Naive thymus-derived CD8-positive, alpha-beta T cell (primary cell): ENCODE measurements around the gene LRMDA. TPM values are rescaled to one million over a fixed set of nuclear protein-coding genes. Genes with fewer than 3 reads are reported as not detected.
A peak's percentile ranks its signal among the peaks of the same experiment; 100 is the strongest.

Source experiments
- ATAC-seq, 2 donors: fragments of 150-1000 bp; cut with Tn5 transposase in 1 of 2; sonication (Bioruptor Pico), chemical (Tn5 transposase) in 1 of 2; 1 replicate in 1 of 2; 2 replicates in 1 of 2; pipeline ENCODE4 v1.10.0; 2021; ENCODE audit warnings: mild to moderate bottlenecking in 2 of 2, moderate library complexity in 2 of 2
- POLR2A ChIA-PET: fragments of 350-600 bp; sonication (Branson Sonifier 250); formaldehyde crosslinking; loops from one replicate; lab custom pipeline; 2021; ENCODE audit warnings: antibody characterized with exemption; lab: Charles Lee
- DNase-seq, 10 donors: peaks; one replicate each; pipeline versions ENCODE4 v3.0.0 to v3.0.0-alpha.2; 2020 to 2022
- H3K27ac Mint-ChIP-seq, 10 donors: one replicate each; pipeline ENCODE4 v1.8.0; 2020 to 2022; ENCODE audit warnings: mild to moderate bottlenecking in 10 of 10, mixed read lengths in 10 of 10, moderate library complexity in 4 of 10, inconsistent platforms in 1 of 10
- H3K27me3 Mint-ChIP-seq, 5 donors: one replicate each; pipeline ENCODE4 v1.8.0; 2021 to 2022; ENCODE audit warnings: mixed read lengths in 5 of 5
- H3K36me3 Mint-ChIP-seq, 3 donors: one replicate each; pipeline ENCODE4 v1.8.0; 2020 to 2022; ENCODE audit warnings: mixed read lengths in 3 of 3, mild to moderate bottlenecking in 2 of 3, inconsistent platforms in 1 of 3
- H3K4me1 Mint-ChIP-seq, 4 donors: one replicate each; pipeline ENCODE4 v1.8.0; 2021 to 2022; ENCODE audit warnings: mixed read lengths in 4 of 4
- H3K4me3 Mint-ChIP-seq, 10 donors: one replicate each; pipeline ENCODE4 v1.8.0; 2020 to 2022; ENCODE audit warnings: mild to moderate bottlenecking in 10 of 10, mixed read lengths in 10 of 10, moderate library complexity in 6 of 10, inconsistent platforms in 1 of 10
- H3K9me3 Mint-ChIP-seq, 9 donors: one replicate each; pipeline ENCODE4 v1.8.0; 2020 to 2022; ENCODE audit warnings: mixed read lengths in 9 of 9, mild to moderate bottlenecking in 3 of 9, inconsistent platforms in 1 of 9, moderate library complexity in 1 of 9
- polyA plus RNA-seq, 3 donors: library from polyadenylated mRNA; unstranded; fragments of 300-500 nt; fragmentation: Illumina TruSeq; gene quantifications; one replicate each; pipeline ENCODE4 v1.2.3, GENCODE V29; 2021
- total RNA-seq, 8 experiments: library from RNA in 2 of 8; stranded (reverse) in 2 of 8; gene quantifications; one replicate each; pipeline ENCODE4 v1.2.3 and lab custom pipeline; 2021 to 2026

The LRMDA gene
- total and polyA plus RNA-seq, 5 experiments from 2014 or later, result not detected

DNA sequence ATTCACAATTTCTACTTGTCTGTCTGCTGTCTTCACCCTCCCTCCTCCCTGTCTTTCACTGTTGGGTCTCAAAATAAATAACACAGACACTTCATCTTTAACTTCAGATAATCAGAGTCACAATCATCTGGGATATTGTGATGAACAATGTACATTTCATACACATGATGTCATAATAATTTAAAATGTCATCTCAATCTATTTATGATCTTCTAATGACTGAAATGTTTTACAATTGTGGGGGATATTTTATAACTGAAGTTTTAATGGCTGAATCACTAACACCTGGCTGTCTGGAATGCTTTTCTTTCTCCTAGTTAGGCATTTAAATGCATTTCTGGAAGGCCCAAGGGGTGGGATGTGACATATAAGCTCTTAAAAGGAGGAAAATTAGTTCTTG is 859.8 kb downstream of the LRMDA start:
- POLR2A ChIA-PET, result no interaction called here
- no peaks in the 10 kb centered on the region for H3K4me1 Mint-ChIP-seq
- no peak for ATAC-seq
- no peak overlapping the region for H3K27ac Mint-ChIP-seq
- no peak overlapping the region for H3K4me3 Mint-ChIP-seq
- H3K27me3 Mint-ChIP-seq, result peaks cover 0 to 9% (median 0%) of the 10 kb centered on the region in 5 donors
- no peak for DNase-seq
- no peaks in the 10 kb centered on the region for H3K36me3 Mint-ChIP-seq
- H3K9me3 Mint-ChIP-seq, result peaks cover 0 to 4% (median 0%) of the 10 kb centered on the region in 9 donors

DNA sequence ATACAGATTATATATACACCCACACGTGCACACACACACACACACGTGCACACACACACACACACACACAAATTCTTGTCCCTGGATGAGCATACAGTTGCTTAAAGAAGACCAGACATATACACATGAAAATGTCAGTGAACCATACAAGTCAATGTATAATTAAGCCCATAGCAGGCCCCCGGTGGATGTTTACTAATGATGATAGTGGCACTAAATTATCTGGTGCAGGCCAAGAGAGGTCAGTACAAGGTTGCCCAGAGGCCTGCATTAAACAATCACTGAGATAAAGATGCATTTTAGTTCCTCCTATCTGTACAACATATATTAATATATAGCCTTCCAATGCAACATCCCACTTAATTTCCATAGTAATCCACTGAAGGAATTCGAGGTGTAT is 860.5 kb downstream of the LRMDA start:
- Mint-ChIP-seq H3K4me1 (no peaks in the 10 kb centered on the region), H3K36me3 (no peaks in the 10 kb centered on the region), H3K27me3 (peaks cover 0 to 9% (median 0%) of the 10 kb centered on the region in 5 donors), H3K9me3 (peaks cover 0 to 4% (median 0%) of the 10 kb centered on the region in 9 donors), H3K27ac (no peak overlapping the region), H3K4me3 (no peak overlapping the region)
- DNase-seq (no peak), ATAC-seq (no peak)
- POLR2A ChIA-PET, result no interaction called here

DNA sequence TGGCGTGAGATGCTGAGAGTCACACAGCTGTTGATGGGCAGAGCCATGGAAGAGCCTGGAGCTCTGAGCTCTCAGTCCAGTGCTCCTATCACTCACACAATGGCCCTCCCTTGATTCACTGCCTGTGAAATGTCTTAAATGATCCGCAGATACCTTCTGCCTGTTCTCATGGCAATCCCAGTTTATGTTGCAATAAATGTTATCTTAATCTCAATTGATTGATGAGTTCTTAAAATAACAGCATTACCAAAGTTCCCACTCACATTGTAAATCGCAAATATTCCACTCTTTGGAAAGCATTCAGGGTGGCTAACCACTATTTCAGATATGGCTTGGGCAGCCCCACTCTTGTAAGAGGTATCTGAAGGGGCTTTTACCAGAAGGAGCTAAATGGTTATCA is 865.5 kb downstream of the LRMDA start:
- H3K9me3 Mint-ChIP-seq, result peaks cover 0 to 4% (median 0%) of the 10 kb centered on the region in 9 donors
- ATAC-seq (no peak), DNase-seq (no peak)
- H3K27ac Mint-ChIP-seq, result no peak overlapping the region
- H3K4me1 Mint-ChIP-seq, result no peaks in the 10 kb centered on the region
- no peaks in the 10 kb centered on the region for H3K36me3 Mint-ChIP-seq
- peaks cover 0 to 9% (median 0%) of the 10 kb centered on the region in 5 donors for H3K27me3 Mint-ChIP-seq
- H3K4me3 Mint-ChIP-seq, result no peak overlapping the region
- POLR2A ChIA-PET, result no interaction called here

DNA sequence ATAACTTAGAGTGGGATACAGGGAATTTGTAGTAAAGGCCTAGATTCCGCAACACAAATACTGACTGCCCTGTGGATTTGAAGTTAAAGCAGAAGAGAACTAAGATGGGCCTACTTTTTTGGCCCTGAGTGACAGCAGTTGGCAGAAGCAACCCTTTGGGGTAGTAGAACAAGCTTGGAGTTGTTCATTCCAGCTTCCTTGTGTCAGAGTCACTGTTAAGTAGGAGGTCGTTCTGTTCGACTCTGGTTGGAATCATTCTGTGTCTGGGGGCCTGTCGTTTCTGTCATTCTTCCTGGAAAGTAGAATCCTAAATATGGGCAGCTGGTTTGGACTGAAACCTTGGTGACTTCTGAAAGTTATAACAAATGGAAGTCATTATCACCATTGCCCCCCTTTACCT is 865.9 kb downstream of the LRMDA start:
- Mint-ChIP-seq H3K4me3 (no peak overlapping the region), H3K9me3 (peaks cover 0 to 4% (median 0%) of the 10 kb centered on the region in 9 donors), H3K4me1 (no peaks in the 10 kb centered on the region), H3K27ac (no peak overlapping the region), H3K36me3 (no peaks in the 10 kb centered on the region), H3K27me3 (peaks cover 0 to 9% (median 0%) of the 10 kb centered on the region in 5 donors)
- POLR2A ChIA-PET, result no interaction called here
- DNase-seq (no peak), ATAC-seq (no peak)

DNA sequence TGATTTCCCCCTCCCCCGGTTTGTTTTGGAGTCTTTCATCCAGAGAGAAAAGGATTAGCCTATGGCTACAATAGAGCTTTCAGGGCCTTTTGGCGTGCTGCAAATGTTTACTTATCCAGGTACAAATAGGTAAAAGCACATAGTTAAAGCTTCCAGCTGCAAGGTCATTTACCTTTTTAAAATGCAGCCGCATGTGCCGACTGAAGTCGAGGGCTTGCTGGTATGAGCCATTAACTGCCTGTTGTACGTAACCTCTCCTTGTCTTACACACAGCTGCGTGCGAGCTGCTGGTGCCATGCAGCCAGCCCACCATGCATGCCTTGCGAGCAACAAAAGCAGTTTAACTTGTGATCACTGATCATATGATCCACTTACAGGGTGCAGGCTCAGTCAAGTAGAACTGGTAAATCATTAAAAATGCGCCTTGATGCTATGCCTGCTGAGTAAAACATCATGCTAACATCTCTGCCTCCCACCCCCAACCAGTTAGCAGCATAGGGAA is 866.4 kb downstream of the LRMDA start:
- ATAC-seq (no peak), DNase-seq (no peak)
- POLR2A ChIA-PET, result no interaction called here
- Mint-ChIP-seq H3K27ac (no peak overlapping the region), H3K4me1 (no peaks in the 10 kb centered on the region), H3K9me3 (peaks cover 0 to 4% (median 0%) of the 10 kb centered on the region in 9 donors), H3K27me3 (peaks cover 0 to 9% (median 0%) of the 10 kb centered on the region in 5 donors), H3K36me3 (no peaks in the 10 kb centered on the region), H3K4me3 (no peak overlapping the region)

DNA sequence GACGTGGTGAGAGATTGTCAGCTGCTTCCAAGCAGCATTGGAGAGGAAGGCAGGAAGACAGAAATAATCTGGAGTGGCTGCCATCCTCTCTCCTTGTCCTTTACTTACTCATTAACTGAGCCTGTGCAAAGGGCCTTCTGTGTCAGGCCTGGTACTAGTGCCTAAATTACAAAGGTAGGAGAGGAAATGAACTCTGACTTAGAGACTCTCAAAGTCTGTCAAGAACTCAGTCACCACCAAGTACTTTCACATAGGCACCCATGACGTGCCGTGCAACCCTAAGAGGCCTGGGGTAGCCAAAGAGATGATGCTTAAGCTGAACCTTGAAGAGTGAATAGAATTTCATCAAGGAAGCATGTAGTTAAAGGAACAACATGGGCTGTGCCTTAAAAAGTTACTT is 866.9 kb downstream of the LRMDA start:
- H3K9me3 Mint-ChIP-seq, result peaks cover 0 to 4% (median 0%) of the 10 kb centered on the region in 9 donors
- POLR2A ChIA-PET, result no interaction called here
- no peak for ATAC-seq
- no peaks in the 10 kb centered on the region for H3K36me3 Mint-ChIP-seq
- no peak overlapping the region for H3K27ac Mint-ChIP-seq
- H3K27me3 Mint-ChIP-seq, result peaks cover 0 to 9% (median 0%) of the 10 kb centered on the region in 5 donors
- H3K4me1 Mint-ChIP-seq, result no peaks in the 10 kb centered on the region
- H3K4me3 Mint-ChIP-seq, result no peak overlapping the region
- DNase-seq, result no peak

DNA sequence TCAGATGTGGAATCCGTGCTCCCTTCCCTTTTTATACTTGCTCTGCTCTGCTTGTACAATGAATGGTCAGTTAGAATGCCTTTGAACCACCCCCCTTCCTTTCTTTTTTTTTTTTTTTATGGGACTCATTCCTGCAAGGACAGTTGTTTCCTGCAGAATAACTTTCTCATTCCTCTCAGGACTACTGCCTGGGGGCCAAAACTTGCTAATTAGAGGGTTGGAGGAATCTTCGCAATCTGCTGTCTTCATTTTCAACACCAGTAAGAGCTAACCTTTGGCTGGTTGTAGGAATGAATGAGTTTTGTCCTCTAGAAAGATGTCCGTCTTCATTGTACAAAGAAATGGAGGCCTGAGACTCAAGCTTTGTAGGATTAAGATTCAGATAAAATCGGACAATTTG is 868.1 kb downstream of the LRMDA start:
- Mint-ChIP-seq H3K4me1 (no peaks in the 10 kb centered on the region), H3K4me3 (no peak overlapping the region), H3K27ac (no peak overlapping the region), H3K9me3 (peaks cover 0 to 4% (median 0%) of the 10 kb centered on the region in 9 donors), H3K27me3 (peaks cover 0 to 9% (median 3%) of the 10 kb centered on the region in 5 donors), H3K36me3 (no peaks in the 10 kb centered on the region)
- POLR2A ChIA-PET, result no interaction called here
- DNase-seq (no peak), ATAC-seq (no peak)

DNA sequence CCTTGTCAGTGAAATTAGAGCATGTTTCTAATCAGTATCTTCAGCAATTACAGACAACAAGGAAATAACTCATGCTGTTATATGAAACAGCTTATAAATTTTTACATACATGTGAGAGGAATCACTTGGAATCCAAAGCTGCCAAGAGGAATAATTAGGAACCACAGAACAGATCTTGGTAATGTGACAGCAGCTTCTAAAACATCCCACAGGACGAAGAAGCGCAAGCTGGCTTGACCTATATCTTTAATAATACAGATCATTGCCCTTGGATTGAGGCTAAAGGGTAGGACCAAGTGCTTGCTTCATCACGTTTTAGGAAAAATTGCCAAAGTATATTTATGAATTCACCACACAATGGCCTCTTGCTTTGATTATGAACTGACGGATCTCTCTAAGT is 869.8 kb downstream of the LRMDA start:
- POLR2A ChIA-PET, result no interaction called here
- H3K27ac Mint-ChIP-seq, result no peak overlapping the region
- no peaks in the 10 kb centered on the region for H3K36me3 Mint-ChIP-seq
- H3K9me3 Mint-ChIP-seq, result peaks cover 0 to 3% (median 0%) of the 10 kb centered on the region in 9 donors
- no peaks in the 10 kb centered on the region for H3K4me1 Mint-ChIP-seq
- no peak overlapping the region for H3K4me3 Mint-ChIP-seq
- H3K27me3 Mint-ChIP-seq, result peaks cover 0 to 13% (median 2%) of the 10 kb centered on the region in 5 donors
- DNase-seq (no peak), ATAC-seq (no peak)

DNA sequence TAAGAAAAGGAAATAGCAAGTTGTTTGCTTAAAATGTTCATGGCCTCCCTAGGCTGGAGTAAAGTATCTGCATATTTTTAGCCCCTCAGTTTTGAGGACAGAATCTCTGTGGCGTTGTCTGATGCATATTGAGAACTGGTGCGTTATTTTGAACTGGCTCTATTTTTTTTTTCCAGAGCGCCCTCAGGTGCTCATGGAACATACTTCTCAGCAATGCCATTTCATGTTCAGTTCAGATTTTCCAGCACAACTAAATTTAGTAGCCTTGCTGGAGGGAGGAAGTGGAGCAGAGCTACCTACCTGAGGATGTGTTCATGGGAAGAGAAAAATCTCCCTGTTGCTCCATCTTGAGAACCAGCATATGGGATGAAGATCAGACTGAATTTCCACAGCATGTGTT is 870.5 kb downstream of the LRMDA start:
- no peak overlapping the region for H3K27ac Mint-ChIP-seq
- H3K4me1 Mint-ChIP-seq, result no peaks in the 10 kb centered on the region
- POLR2A ChIA-PET, result no interaction called here
- no peak for ATAC-seq
- peaks cover 0 to 3% (median 0%) of the 10 kb centered on the region in 9 donors for H3K9me3 Mint-ChIP-seq
- H3K27me3 Mint-ChIP-seq, result peaks cover 0 to 13% (median 2%) of the 10 kb centered on the region in 5 donors
- no peaks in the 10 kb centered on the region for H3K36me3 Mint-ChIP-seq
- H3K4me3 Mint-ChIP-seq, result no peak overlapping the region
- no peak for DNase-seq

DNA sequence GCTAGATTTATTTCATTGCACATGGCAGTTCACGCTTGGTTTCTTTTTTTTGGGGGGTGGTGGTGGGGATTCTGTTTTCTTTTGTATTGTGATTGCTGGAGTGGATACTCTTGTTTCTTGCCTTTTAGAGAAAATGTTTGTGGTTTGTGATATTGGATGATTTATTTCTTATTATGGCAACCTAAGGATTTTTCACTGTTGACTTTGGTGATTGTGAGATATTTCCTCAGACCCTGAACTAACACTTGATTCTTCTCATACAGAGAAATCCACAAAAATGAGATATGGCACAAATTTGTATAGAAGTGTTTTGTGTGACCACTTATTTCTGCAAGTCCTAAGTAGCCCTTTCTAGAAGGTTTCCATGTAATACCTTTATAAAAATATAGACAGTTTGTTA is 871.1 kb downstream of the LRMDA start:
- H3K9me3 Mint-ChIP-seq, result peaks cover 0 to 3% (median 0%) of the 10 kb centered on the region in 9 donors
- POLR2A ChIA-PET, result no interaction called here

DNA sequence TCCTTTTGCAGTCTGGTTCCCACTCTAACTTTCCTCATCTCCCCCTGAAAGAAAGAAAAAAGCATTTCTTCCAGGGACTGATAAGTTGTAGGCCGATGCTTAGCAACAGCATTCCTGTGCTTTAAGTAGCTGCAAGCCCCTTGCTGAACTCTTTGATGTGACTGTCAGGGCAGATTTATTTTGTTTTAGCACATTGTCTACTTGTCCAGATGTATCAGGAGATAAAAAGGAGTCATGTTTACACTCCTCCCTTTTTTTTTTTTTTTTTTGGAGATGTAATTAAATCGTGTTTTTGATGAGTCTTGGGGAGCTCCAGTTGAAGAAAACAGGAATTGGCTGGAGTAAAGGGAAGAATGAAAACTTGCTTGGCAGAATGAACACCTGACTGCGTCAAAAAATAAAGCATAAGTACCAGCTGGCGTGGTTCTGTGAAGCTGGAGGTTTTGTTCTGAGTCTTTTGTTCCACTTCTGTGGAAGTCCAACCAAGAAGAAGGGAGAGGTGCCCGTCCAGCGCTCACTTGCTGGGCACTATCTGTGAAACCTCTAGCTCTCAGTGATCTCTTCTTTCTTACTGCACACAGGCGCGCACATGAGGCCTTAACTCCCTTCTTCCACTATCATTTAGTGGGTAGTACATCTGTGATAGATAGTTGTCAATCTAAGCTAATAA is 871.7 kb downstream of the LRMDA start:
- Mint-ChIP-seq H3K27ac (no peak overlapping the region), H3K4me3 (no peak overlapping the region), H3K36me3 (no peaks in the 10 kb centered on the region), H3K27me3 (peaks cover 0 to 14% (median 2%) of the 10 kb centered on the region in 5 donors), H3K9me3 (peaks cover 0 to 3% (median 0%) of the 10 kb centered on the region in 9 donors), H3K4me1 (no peaks in the 10 kb centered on the region)
- ATAC-seq (no peak), DNase-seq (no peak)
- POLR2A ChIA-PET, result interaction anchor here (0.7 to 0.8 kb wide), 2 partner anchors 202 to 294 kb away, joined by 3 read pairs; no protein-coding TSS in a partner anchor

More for the DNA sequence above, 871.1 kb downstream of the LRMDA start:
- ATAC-seq (no peak), DNase-seq (no peak)
- Mint-ChIP-seq H3K4me3 (no peak overlapping the region), H3K27me3 (peaks cover 0 to 13% (median 2%) of the 10 kb centered on the region in 5 donors), H3K27ac (no peak overlapping the region), H3K36me3 (no peaks in the 10 kb centered on the region), H3K4me1 (no peaks in the 10 kb centered on the region)

DNA sequence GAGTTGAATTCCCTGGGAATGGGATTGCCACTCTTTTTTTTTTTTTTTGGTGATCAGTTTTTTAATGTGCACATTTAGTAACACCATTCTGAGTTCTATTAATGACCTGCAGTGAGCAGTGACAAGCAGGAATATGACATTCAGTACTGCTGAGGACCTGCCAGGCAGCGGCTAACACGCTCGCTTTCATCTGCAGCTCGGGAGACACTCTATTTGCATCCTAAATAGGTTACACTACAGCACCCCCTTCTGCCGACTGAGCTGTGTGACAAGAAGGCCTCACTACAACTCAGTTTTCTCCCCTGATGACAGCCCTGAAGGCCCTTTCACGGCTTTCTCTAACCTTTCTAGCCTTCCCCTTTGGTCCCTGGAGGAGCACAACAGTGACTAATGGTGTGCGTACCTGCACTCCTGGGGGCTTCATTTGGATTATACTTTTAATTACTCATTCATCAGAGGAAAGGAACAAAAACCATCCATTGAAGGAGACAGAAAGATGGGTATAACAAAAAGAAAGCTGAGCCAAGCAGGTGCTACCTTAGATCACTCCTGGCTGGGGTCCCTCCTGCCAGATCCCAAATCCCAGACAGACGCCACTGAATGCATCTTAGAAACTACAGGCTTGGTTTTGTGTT is 872.4 kb downstream of the LRMDA start:
- Mint-ChIP-seq H3K27me3 (peaks cover 0 to 21% (median 4%) of the 10 kb centered on the region in 5 donors), H3K27ac (no peak overlapping the region), H3K9me3 (peaks cover 0 to 3% (median 0%) of the 10 kb centered on the region in 9 donors), H3K36me3 (no peaks in the 10 kb centered on the region), H3K4me1 (no peaks in the 10 kb centered on the region), H3K4me3 (no peak overlapping the region)
- ATAC-seq (peak in 1 of 2 donors; percentile 59), DNase-seq (peak in 1 of 10 donors; percentile 4)
- POLR2A ChIA-PET, result interaction anchor here (0.7 to 0.8 kb wide), 2 partner anchors 203 to 295 kb away, joined by 3 read pairs; no protein-coding TSS in a partner anchor
